Stimulated activated memory B cell treated with anti-CD40 and anti-IgM and Interleukin-4, amounts not matched to agents 10 μg/mL and 1 μg/mL and 100 μg/mL, for 72 hours (primary cell): ENCODE data around the gene MCEE.
A peak's percentile ranks its signal among the peaks of the same experiment; 100 is the strongest.
"Not testable (repeated sequence)": the region's sequence is repeated elsewhere in the genome, so short reads cannot be mapped to it uniquely, and the experiment has no call there.

Source experiments
- ATAC-seq: fragments of 150-1000 bp; cut with Tn5 transposase; 2 replicates; pipeline ENCODE4 v1.10.0; 2021
- H3K27ac Mint-ChIP-seq: one replicate; pipeline ENCODE4 v1.8.0; 2022; ENCODE audit warnings: mild to moderate bottlenecking, mixed read lengths
- H3K27me3 Mint-ChIP-seq: one replicate; pipeline ENCODE4 v1.8.0; 2022; ENCODE audit warnings: mixed read lengths
- H3K36me3 Mint-ChIP-seq: one replicate; pipeline ENCODE4 v1.8.0; 2022; ENCODE audit warnings: mixed read lengths
- H3K4me1 Mint-ChIP-seq: one replicate; pipeline ENCODE4 v1.8.0; 2022; ENCODE audit warnings: mixed read lengths
- H3K4me3 Mint-ChIP-seq: one replicate; pipeline ENCODE4 v1.8.0; 2022; ENCODE audit warnings: mild to moderate bottlenecking, moderate library complexity, mixed read lengths
- H3K9me3 Mint-ChIP-seq: one replicate; pipeline ENCODE4 v1.8.0; 2022; ENCODE audit warnings: mixed read lengths

MCEE gene

DNA sequence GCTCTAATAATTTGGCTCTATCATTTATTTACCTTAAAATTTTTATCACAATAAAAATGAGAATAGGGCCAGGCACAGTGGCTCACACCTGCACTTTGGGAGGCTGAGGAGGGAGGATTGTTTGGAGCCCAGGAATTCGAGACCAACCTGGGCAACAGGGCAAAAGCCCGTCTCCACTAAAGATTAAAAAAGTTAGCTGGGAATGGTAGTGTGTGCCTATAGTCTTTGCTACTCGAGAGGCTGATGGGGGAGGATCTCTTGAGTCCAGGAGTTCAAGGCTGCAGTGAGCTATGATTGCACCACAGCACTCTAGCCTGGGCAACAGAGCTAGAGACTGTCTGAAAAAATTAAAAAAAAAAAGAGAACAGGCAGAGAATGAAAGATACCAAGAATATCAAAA lies 6.1 kb upstream of the MCEE start:
- peaks cover 5% of the 10 kb centered on the region for H3K4me1 Mint-ChIP-seq
- H3K36me3 Mint-ChIP-seq = peaks cover 35% of the 10 kb centered on the region
- H3K4me3 Mint-ChIP-seq = no peak overlapping the region
- H3K27me3 Mint-ChIP-seq = no peaks in the 10 kb centered on the region
- no peak for ATAC-seq
- H3K9me3 Mint-ChIP-seq = no peaks in the 10 kb centered on the region
- H3K27ac Mint-ChIP-seq = no peak overlapping the region

DNA sequence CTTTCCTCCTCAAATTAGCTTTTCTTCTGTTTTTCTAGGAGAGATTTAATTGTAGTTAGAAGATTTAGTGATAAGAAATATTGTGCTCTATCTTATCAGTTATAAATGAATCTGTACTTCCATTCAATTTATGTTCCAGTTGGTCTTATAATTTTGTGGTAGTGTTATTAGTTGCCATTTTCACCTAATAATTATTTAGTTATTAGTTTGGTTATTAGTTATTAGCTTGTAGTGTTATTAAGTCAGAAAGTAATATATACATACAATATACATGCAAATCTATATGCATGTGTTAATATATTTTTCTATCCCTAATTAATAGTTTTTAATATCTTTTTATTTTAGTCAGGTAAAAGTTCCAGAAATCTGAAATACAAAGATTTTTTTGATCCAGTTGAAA lies 3.6 kb upstream of the MCEE start:
- peaks cover 15% of the 10 kb centered on the region for H3K36me3 Mint-ChIP-seq
- no peak overlapping the region for H3K27ac Mint-ChIP-seq
- ATAC-seq = no peak
- H3K9me3 Mint-ChIP-seq = no peaks in the 10 kb centered on the region
- no peaks in the 10 kb centered on the region for H3K27me3 Mint-ChIP-seq
- H3K4me3 Mint-ChIP-seq = no peak overlapping the region
- peaks cover 7% of the 10 kb centered on the region for H3K4me1 Mint-ChIP-seq

DNA sequence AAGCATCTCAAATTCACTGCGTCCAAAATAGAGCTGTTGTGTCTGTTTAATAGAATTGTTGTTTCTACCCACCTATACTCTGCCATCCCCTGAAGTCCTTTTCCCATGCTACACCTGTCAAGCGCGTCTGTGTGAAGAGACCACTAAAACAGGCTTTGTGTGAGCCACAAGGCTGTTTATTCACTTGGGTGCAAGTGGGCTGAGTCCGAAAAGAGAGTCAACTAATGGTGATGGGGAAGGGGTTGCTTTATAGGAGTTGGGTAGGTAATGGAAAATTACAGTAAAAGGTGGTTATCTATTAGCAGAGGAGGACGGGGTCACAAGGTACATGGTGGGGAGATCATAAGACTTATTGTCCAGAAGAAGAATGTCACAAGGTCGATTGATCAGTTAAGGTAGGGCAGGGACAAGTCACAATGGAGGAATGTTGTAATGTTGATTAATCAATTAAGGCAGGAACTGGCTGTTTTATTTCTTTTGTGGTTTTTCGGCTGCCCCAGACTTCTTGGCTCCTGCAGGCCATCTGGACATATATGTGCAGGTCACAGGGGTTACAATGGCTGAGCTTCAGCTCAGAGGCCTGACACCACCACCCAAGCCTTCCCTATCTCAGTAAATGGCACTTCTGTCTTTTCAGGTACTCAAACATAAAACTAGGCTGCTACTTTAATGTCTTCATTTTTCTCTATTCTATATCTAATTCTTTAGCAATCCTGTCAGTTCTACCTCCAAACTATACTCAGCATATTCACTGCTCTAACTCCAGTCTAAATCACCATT lies 1.5 kb upstream of the MCEE start:
- ATAC-seq, H3K9me3 Mint-ChIP-seq, H3K4me1 Mint-ChIP-seq, H3K27ac Mint-ChIP-seq, H3K4me3 Mint-ChIP-seq, H3K27me3 Mint-ChIP-seq, H3K36me3 Mint-ChIP-seq: not testable (repeated sequence)

DNA sequence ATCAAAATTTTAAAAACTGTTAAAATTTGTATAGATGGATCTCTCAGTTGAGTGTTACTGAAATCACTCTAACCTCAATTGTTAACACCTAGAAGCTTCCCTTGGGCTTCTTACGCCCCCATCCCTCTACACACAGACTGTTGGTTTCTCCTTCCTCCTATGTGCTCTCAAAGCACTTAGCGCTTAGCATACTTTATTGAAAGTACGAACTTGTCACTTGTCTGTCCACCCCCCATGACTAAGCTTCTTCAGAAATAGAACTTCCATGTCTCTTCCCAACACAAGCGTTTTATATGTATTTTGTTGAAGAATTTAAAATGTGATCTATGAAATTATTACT lies 846 bp upstream of the MCEE start:
- H3K27ac Mint-ChIP-seq = no peak overlapping the region
- H3K9me3 Mint-ChIP-seq = no peaks in the 10 kb centered on the region
- ATAC-seq = no peak
- no peaks in the 10 kb centered on the region for H3K27me3 Mint-ChIP-seq
- no peaks in the 10 kb centered on the region for H3K36me3 Mint-ChIP-seq
- no peak overlapping the region for H3K4me3 Mint-ChIP-seq
- peaks cover 7% of the 10 kb centered on the region for H3K4me1 Mint-ChIP-seq

DNA sequence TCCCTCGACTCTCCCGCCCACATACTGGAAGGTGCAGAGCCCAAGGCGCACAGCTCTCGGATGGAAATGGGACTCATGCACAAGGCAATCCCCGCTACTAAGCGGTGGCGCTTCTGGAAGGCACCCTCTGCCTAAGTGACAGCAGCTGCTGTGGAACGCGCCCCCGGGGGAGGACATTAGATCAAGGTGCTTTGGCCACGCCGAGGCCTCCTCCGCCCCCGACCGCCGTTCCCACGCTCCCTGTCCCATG lies 202 bp downstream of the MCEE start:
- peak; percentile 69 for ATAC-seq
- no peaks in the 10 kb centered on the region for H3K27me3 Mint-ChIP-seq
- H3K36me3 Mint-ChIP-seq = no peaks in the 10 kb centered on the region
- H3K4me1 Mint-ChIP-seq = peaks cover 7% of the 10 kb centered on the region
- H3K9me3 Mint-ChIP-seq = no peaks in the 10 kb centered on the region
- H3K4me3 Mint-ChIP-seq = no peak overlapping the region
- no peak overlapping the region for H3K27ac Mint-ChIP-seq

DNA sequence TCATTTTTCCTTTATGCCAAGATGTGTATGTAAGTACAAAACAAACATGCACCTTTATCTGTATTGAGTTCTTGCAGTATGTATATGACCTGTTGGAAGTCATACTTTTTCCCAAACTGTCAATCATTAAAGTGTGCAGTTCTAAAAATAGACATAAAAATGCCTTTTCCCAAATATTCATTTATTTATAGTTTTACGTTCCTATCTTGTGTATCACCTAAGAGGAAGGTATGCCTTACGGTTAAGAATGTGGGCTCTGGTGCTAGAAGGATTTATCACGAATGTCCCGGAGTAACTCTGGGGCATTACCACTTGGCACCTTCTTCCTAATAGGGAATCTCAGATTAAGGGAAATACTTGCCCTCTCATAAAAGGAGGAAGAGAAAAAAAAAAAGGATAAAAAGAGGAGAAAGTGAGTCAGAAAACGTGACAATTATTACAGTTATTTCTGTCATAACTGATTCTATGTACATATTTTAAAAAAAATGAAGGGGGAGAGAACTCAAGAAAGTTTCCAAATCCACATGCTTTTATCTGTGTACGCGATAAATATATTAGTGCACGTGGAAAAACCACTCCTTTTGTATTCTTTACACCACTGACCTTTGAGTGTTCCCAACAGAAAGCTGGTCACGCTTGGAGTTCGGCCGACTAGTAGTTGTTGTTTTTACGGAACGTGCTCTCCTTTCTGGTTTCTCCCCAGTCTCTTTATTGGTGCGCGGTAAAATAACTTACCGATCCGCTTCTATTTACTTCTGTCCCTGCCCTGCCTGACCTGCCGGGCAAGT lies 721 bp downstream of the MCEE start:
- no peaks in the 10 kb centered on the region for H3K36me3 Mint-ChIP-seq
- peaks cover 7% of the 10 kb centered on the region for H3K4me1 Mint-ChIP-seq
- no peak overlapping the region for H3K4me3 Mint-ChIP-seq
- H3K27me3 Mint-ChIP-seq = no peaks in the 10 kb centered on the region
- no peak for ATAC-seq
- H3K27ac Mint-ChIP-seq = no peak overlapping the region
- H3K9me3 Mint-ChIP-seq = no peaks in the 10 kb centered on the region

DNA sequence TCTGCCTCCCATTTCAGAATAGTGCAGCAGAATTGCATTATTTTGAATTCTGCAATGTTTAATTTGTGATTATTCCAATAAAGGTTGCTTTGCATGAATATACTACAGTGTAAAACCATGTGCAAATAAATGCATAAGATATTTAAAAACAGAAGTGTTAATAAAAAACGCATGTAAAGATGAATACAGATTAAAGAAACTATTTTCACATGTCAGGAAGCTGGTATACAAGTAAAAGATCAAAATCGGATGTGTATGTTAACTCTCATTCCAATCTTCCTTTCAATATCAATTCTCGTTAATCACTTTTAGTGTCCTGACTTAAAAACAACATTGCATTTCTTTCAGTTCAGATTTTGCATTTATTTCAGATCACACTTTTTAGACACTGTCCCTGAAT lies 3.1 kb downstream of the MCEE start:
- peaks cover 12% of the 10 kb centered on the region for H3K36me3 Mint-ChIP-seq
- ATAC-seq = no peak
- H3K9me3 Mint-ChIP-seq = no peaks in the 10 kb centered on the region
- H3K4me3 Mint-ChIP-seq = no peak overlapping the region
- H3K27ac Mint-ChIP-seq = no peak overlapping the region
- H3K27me3 Mint-ChIP-seq = no peaks in the 10 kb centered on the region
- peaks cover 7% of the 10 kb centered on the region for H3K4me1 Mint-ChIP-seq

DNA sequence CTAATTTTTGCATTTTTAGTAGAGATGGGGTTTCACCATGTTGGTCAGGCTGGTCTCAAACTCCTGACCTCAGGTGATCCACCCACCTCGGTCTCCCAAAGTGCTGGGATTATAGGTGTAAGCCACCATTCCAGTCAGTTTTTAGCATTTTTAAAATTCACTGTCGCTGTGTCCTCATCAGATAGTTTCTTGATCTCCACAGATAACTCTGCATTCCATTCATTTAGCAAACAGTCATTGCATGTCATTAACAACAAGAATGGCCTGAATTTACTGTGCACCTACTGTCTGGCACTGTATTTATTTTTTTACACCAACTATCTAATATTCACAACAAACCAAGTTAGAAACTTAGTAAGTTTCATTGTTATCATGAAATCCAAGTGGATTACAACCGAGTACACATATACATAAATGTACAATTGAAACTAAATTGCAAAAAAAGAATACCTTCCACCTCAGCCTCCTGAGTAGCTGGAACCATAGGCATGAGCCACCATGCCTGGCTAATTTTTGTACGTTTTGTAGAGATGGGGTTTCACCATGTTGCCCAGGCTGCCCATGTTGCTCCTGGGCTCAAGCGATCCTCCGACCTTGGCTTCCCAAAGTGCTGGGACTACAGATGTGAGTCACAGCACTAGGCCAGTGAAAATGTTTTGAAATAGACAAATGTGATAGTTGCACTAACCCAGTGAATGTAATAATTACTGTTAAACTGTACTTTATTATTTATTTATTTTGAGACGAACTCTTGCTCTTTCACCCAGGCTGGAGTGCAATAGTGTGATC lies 4.3 kb downstream of the MCEE start:
- Mint-ChIP-seq H3K4me1 (peaks cover 7% of the 10 kb centered on the region), H3K27me3 (no peaks in the 10 kb centered on the region), H3K4me3 (no peak overlapping the region), H3K9me3 (no peaks in the 10 kb centered on the region), H3K36me3 (peaks cover 21% of the 10 kb centered on the region), H3K27ac (no peak overlapping the region)
- no peak for ATAC-seq

DNA sequence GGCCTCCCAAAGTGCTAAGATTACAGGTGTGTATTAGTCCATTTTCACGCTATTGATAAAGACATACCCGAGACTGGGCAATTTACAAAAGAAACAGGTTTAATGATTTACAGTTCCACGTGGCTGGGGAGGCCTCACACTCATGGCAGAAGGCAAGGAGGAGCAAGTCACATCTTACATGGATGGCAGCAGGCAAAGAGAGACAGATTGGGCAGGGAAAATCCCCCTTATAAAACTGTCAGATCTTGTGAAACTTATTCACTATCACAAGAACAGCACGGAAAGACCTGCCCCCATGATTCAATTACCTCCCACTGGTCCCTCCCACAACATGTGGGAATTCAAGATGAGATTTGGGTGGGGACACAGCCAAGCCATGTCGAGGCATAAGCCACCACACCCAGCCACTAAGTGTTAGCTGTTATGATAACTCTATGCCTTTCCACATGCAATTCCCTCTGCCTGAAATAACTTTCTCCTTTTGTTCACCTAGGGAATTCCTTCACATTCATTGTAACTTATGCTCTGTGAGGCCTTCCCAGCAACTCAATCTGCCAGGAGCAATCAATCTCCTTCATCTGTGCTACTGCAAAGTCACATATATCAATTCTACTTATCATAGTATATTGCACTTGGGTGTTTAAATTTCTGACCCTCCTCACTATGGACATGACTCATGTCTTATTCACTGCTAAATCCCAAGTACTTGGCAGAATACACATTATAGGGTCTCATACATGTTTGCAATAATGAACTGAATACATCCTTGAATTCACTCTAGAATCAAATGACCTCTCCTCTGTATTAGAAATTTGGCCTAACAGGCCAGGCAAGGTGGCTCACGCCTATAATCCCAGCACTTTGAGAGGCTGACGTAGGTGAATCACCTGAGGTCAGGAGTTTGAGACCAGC lies 7.4 kb downstream of the MCEE start:
- ATAC-seq = no peak
- no peaks in the 10 kb centered on the region for H3K27me3 Mint-ChIP-seq
- H3K27ac Mint-ChIP-seq = no peak overlapping the region
- no peaks in the 10 kb centered on the region for H3K9me3 Mint-ChIP-seq
- H3K4me3 Mint-ChIP-seq = no peak overlapping the region
- H3K4me1 Mint-ChIP-seq = no peaks in the 10 kb centered on the region
- H3K36me3 Mint-ChIP-seq = peaks cover 46% of the 10 kb centered on the region

DNA sequence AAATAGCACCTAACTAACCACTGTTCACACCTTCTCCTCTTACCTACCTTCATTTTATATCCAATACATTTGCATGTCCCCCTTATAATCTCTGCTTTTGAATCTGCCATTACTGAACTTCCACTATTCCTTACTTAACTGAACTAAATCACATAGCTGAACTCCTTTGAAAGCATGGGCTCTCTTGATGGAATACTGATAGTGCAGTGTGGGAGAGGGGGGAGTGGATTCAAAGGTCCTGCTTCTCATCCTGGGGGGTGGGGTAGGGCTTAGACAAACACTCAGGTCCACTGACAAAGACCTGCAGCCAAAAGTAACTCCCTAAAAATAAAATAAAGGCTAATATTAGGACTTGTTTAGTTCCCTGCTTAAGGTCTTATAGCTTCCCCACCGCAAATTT lies 8.6 kb downstream of the MCEE start:
- Mint-ChIP-seq H3K27me3 (no peaks in the 10 kb centered on the region), H3K36me3 (peaks cover 47% of the 10 kb centered on the region), H3K4me1 (no peaks in the 10 kb centered on the region), H3K27ac (no peak overlapping the region), H3K4me3 (no peak overlapping the region), H3K9me3 (no peaks in the 10 kb centered on the region)
- ATAC-seq = no peak

DNA sequence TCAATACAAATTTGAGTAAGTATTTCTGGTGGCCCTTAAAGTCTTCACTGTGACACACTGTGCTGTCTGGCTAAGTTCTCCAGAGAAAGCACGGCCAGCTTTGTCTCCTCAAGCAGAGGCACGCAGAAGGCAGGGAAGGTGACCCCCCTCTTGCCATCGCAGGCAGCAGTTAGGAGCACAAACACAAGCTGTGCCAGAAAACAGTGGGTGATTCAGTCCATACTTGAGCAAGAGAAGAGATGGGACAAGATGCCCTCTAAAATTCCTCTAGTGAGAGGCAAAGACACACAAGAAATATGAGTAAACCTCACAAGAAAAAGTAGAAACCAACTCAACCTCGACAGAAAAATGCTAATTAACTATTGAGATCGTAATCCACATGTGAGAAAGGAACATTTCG lies 9.8 kb downstream of the MCEE start:
- Mint-ChIP-seq H3K27ac (no peak overlapping the region), H3K27me3 (no peaks in the 10 kb centered on the region), H3K9me3 (no peaks in the 10 kb centered on the region), H3K36me3 (peaks cover 53% of the 10 kb centered on the region), H3K4me3 (no peak overlapping the region), H3K4me1 (no peaks in the 10 kb centered on the region)
- no peak for ATAC-seq

DNA sequence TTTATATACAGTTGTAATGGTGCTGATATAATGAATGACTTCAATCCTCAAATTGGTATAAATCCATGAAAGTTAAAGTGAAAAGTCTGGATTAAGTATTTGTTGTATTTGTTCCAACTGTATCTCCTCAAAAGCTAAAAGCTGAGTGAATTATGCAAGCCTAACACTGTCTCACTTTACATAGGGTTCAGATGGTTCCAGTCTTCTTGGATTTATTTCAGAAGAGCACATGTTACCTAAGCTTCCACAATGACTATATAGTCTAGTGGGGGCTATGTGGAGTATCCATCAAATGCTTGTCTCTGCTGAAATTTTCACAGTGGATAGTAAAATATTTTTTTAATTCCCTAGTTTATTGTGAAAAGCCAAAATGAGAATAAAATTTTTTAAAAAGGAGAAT lies 13.0 kb downstream of the MCEE start:
- ATAC-seq = no peak
- Mint-ChIP-seq H3K4me3 (no peak overlapping the region), H3K4me1 (no peaks in the 10 kb centered on the region), H3K36me3 (peaks cover 59% of the 10 kb centered on the region), H3K27me3 (no peaks in the 10 kb centered on the region), H3K9me3 (no peaks in the 10 kb centered on the region), H3K27ac (no peak overlapping the region)

DNA sequence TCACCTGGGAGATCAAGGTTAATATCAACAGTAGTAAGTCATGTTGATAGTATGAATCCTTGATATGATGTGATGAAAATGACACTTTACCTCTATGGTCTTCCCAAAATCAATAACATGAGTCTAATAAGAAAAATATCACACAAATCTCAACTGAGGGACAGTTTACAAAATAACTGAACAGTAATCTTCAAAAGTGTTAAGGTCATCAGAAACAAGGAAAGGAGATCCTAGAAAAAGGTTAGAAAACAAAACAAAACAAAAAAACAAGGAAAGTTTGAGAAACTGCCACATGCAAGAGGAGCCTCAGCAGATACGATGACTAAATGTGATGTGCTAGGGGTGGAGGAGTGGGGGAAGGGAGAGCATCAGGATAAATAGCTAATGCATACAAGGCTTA lies 16.2 kb downstream of the MCEE start:
- peaks cover 40% of the 10 kb centered on the region for H3K36me3 Mint-ChIP-seq
- no peaks in the 10 kb centered on the region for H3K4me1 Mint-ChIP-seq
- no peak overlapping the region for H3K4me3 Mint-ChIP-seq
- no peak overlapping the region for H3K27ac Mint-ChIP-seq
- no peak for ATAC-seq
- no peaks in the 10 kb centered on the region for H3K27me3 Mint-ChIP-seq
- no peaks in the 10 kb centered on the region for H3K9me3 Mint-ChIP-seq

DNA sequence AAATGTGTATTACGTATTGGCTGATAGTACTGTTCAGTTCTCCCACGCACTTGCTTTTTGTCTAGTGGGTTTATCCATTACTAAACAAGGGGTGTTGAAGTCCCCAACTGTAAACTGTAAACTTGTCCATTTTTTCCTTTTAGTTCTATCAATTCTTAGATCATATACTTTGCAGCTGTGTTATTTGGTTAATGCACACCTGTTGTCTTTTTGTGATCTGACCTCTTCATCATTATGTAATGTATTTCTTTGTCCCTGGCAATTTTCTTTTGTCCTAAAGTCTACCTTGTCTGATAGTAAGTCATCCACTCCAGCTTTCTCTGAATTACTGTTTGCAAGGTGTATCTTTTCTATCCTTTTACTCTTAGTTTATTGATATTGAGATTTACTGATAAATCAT lies 21.9 kb downstream of the MCEE start:
- H3K9me3 Mint-ChIP-seq = peaks cover 3% of the 10 kb centered on the region
- no peaks in the 10 kb centered on the region for H3K27me3 Mint-ChIP-seq
- no peak for ATAC-seq
- no peak overlapping the region for H3K4me3 Mint-ChIP-seq
- peaks cover 21% of the 10 kb centered on the region for H3K36me3 Mint-ChIP-seq
- no peaks in the 10 kb centered on the region for H3K4me1 Mint-ChIP-seq
- no peak overlapping the region for H3K27ac Mint-ChIP-seq

DNA sequence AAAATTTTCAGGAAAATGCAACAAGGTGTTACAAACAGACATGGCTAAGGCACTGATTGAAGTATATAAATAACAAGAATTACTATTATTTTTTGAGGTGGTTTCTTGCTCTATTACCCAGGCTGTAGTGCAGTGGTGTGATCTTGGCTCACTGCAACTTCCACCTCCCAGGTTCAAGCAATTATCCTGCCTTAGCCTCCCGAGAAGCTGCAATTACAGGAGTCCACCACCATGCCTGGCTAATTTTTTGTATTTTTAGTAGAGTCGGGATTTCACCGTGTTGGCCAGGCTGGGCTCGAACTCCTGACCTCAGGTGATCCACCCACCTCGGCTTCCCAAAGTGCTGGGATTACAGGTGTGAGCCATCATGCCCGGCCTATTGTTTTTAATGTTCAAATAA lies 23.6 kb downstream of the MCEE start:
- H3K4me1 Mint-ChIP-seq, H3K27ac Mint-ChIP-seq, H3K27me3 Mint-ChIP-seq, H3K9me3 Mint-ChIP-seq, H3K4me3 Mint-ChIP-seq, ATAC-seq: not testable (repeated sequence)
- H3K36me3 Mint-ChIP-seq = peaks cover 14% of the 10 kb centered on the region
